ENCODE measurements around the gene PARK7.
A peak's percentile ranks its signal among the peaks of the same experiment; 100 is the strongest.
"Not testable (repeated sequence)": the region's sequence is repeated elsewhere in the genome, so short reads cannot be mapped to it uniquely, and the experiment has no call there.

PARK7 gene

GRCh38 chr1:7952791-7953190 lies 8.7 kb upstream of the PARK7 start:
- not testable (repeated sequence) for H3K27me3 ChIP-seq (ENCODE audit: control insufficient read depth in 1 of 2, insufficient read depth in 2 of 2, low read length in 2 of 2); H3K4me3 ChIP-seq (ENCODE audit: low read depth in 1 of 2, low read length in 2 of 2); H3K9me3 ChIP-seq (ENCODE audit: low read length); H3K36me3 ChIP-seq (ENCODE audit: insufficient read depth, low read length); H3K27ac ChIP-seq (ENCODE audit: low read depth, low read length); H3K9ac ChIP-seq (ENCODE audit: low read length); H3K4me1 ChIP-seq (ENCODE audit: insufficient read depth, low read length)

GRCh38 chr1:7953850-7954609 lies 7.5 kb upstream of the PARK7 start:
- Histone ChIP-seq H3K36me3 (ENCODE audit: insufficient read depth, low read length) (no peaks in the 10 kb centered on the region), H3K4me1 (ENCODE audit: insufficient read depth, low read length) (no peaks in the 10 kb centered on the region), H3K9me3 (ENCODE audit: low read length) (no peaks in the 10 kb centered on the region), H3K4me3 (ENCODE audit: low read depth in 1 of 2, low read length in 2 of 2) (peak overlapping the region; percentile 76 to 87), H3K9ac (ENCODE audit: low read length) (peak overlapping the region; percentile 82), H3K27me3 (ENCODE audit: control insufficient read depth in 1 of 2, insufficient read depth in 2 of 2, low read length in 2 of 2) (no peaks in the 10 kb centered on the region), H3K27ac (ENCODE audit: low read depth, low read length) (peak overlapping the region; percentile 89)

- Histone ChIP-seq H3K4me1 (ENCODE audit: insufficient read depth, low read length) (no peaks in the 10 kb centered on the region), H3K36me3 (ENCODE audit: insufficient read depth, low read length) (no peaks in the 10 kb centered on the region), H3K9ac (ENCODE audit: low read length) (peak overlapping the region; percentile 82), H3K9me3 (ENCODE audit: low read length) (no peaks in the 10 kb centered on the region), H3K27me3 (ENCODE audit: control insufficient read depth in 1 of 2, insufficient read depth in 2 of 2, low read length in 2 of 2) (no peaks in the 10 kb centered on the region), H3K27ac (ENCODE audit: low read depth, low read length) (peak overlapping the region; percentile 89), H3K4me3 (ENCODE audit: low read depth in 1 of 2, low read length in 2 of 2) (peak overlapping the region; percentile 76 to 87)
These were observed 6.8 kb upstream of the PARK7 start for GRCh38 chr1:7954683-7955082.

- Histone ChIP-seq H3K9me3 (ENCODE audit: low read length) (no peaks in the 10 kb centered on the region), H3K4me1 (ENCODE audit: insufficient read depth, low read length) (peaks cover 9% of the 10 kb centered on the region), H3K27me3 (ENCODE audit: control insufficient read depth in 1 of 2, insufficient read depth in 2 of 2, low read length in 2 of 2) (no peaks in the 10 kb centered on the region), H3K9ac (ENCODE audit: low read length) (no peak overlapping the region), H3K27ac (ENCODE audit: low read depth, low read length) (no peak overlapping the region), H3K4me3 (ENCODE audit: low read depth in 1 of 2, low read length in 2 of 2) (no peak overlapping the region), H3K36me3 (ENCODE audit: insufficient read depth, low read length) (no peaks in the 10 kb centered on the region)
These were observed 5.1 kb upstream of the PARK7 start for GRCh38 chr1:7956218-7957032.

- Histone ChIP-seq H3K27ac (ENCODE audit: low read depth, low read length) (peak overlapping the region; percentile 97), H3K36me3 (ENCODE audit: insufficient read depth, low read length) (peaks cover 22% of the 10 kb centered on the region), H3K9ac (ENCODE audit: low read length) (peak overlapping the region; percentile 93), H3K27me3 (ENCODE audit: control insufficient read depth in 1 of 2, insufficient read depth in 2 of 2, low read length in 2 of 2) (no peaks in the 10 kb centered on the region), H3K9me3 (ENCODE audit: low read length) (no peaks in the 10 kb centered on the region), H3K4me3 (ENCODE audit: low read depth in 1 of 2, low read length in 2 of 2) (peak overlapping the region in 1 of 2 donors; percentile 74), H3K4me1 (ENCODE audit: insufficient read depth, low read length) (peaks cover 27% of the 10 kb centered on the region)
These were observed 1.3 kb upstream of the PARK7 start for GRCh38 chr1:7960165-7960564.

GRCh38 chr1:7960867-7961215 lies 670 bp upstream of the PARK7 start:
- peaks cover 27% of the 10 kb centered on the region for H3K4me1 ChIP-seq (ENCODE audit: insufficient read depth, low read length)
- H3K36me3 ChIP-seq (ENCODE audit: insufficient read depth, low read length), result peaks cover 27% of the 10 kb centered on the region
- no peaks in the 10 kb centered on the region for H3K9me3 ChIP-seq (ENCODE audit: low read length)
- H3K27me3 ChIP-seq (ENCODE audit: control insufficient read depth in 1 of 2, insufficient read depth in 2 of 2, low read length in 2 of 2), result no peaks in the 10 kb centered on the region
- peak overlapping the region; percentile 97 for H3K27ac ChIP-seq (ENCODE audit: low read depth, low read length)
- peak overlapping the region; percentile 93 for H3K9ac ChIP-seq (ENCODE audit: low read length)
- peak overlapping the region; percentile 68 to 74 for H3K4me3 ChIP-seq (ENCODE audit: low read depth in 1 of 2, low read length in 2 of 2)

- no peaks in the 10 kb centered on the region for H3K27me3 ChIP-seq (ENCODE audit: control insufficient read depth in 1 of 2, insufficient read depth in 2 of 2, low read length in 2 of 2)
- peaks cover 29% of the 10 kb centered on the region for H3K4me1 ChIP-seq (ENCODE audit: insufficient read depth, low read length)
- H3K9ac ChIP-seq (ENCODE audit: low read length), result peak overlapping the region; percentile 70
- no peaks in the 10 kb centered on the region for H3K9me3 ChIP-seq (ENCODE audit: low read length)
- H3K27ac ChIP-seq (ENCODE audit: low read depth, low read length), result peak overlapping the region; percentile 97
- H3K4me3 ChIP-seq (ENCODE audit: low read depth in 1 of 2, low read length in 2 of 2), result peak overlapping the region; percentile 73 to 74
- peaks cover 38% of the 10 kb centered on the region for H3K36me3 ChIP-seq (ENCODE audit: insufficient read depth, low read length)
These were observed 464 bp downstream of the PARK7 start for GRCh38 chr1:7962014-7962335.

- H3K27ac ChIP-seq (ENCODE audit: low read depth, low read length), result no peak overlapping the region
- peak overlapping the region; percentile 73 to 74 for H3K4me3 ChIP-seq (ENCODE audit: low read depth in 1 of 2, low read length in 2 of 2)
- peaks cover 44% of the 10 kb centered on the region for H3K36me3 ChIP-seq (ENCODE audit: insufficient read depth, low read length)
- peak overlapping the region; percentile 70 for H3K9ac ChIP-seq (ENCODE audit: low read length)
- H3K4me1 ChIP-seq (ENCODE audit: insufficient read depth, low read length), result peaks cover 36% of the 10 kb centered on the region
- H3K27me3 ChIP-seq (ENCODE audit: control insufficient read depth in 1 of 2, insufficient read depth in 2 of 2, low read length in 2 of 2), result no peaks in the 10 kb centered on the region
- H3K9me3 ChIP-seq (ENCODE audit: low read length), result no peaks in the 10 kb centered on the region
These were observed 1.3 kb downstream of the PARK7 start for GRCh38 chr1:7962636-7963377.

- H3K9me3 ChIP-seq (ENCODE audit: low read length); H3K9ac ChIP-seq (ENCODE audit: low read length); H3K27me3 ChIP-seq (ENCODE audit: control insufficient read depth in 1 of 2, insufficient read depth in 2 of 2, low read length in 2 of 2); H3K27ac ChIP-seq (ENCODE audit: low read depth, low read length); H3K4me3 ChIP-seq (ENCODE audit: low read depth in 1 of 2, low read length in 2 of 2): not testable (repeated sequence)
- Histone ChIP-seq H3K36me3 (ENCODE audit: insufficient read depth, low read length) (peaks cover 44% of the 10 kb centered on the region), H3K4me1 (ENCODE audit: insufficient read depth, low read length) (peaks cover 36% of the 10 kb centered on the region)
These were observed 1.8 kb downstream of the PARK7 start for GRCh38 chr1:7963378-7963730.

- H3K27me3 ChIP-seq (ENCODE audit: control insufficient read depth in 1 of 2, insufficient read depth in 2 of 2, low read length in 2 of 2); H3K9ac ChIP-seq (ENCODE audit: low read length); H3K4me3 ChIP-seq (ENCODE audit: low read depth in 1 of 2, low read length in 2 of 2); H3K27ac ChIP-seq (ENCODE audit: low read depth, low read length); H3K9me3 ChIP-seq (ENCODE audit: low read length): not testable (repeated sequence)
- peaks cover 36% of the 10 kb centered on the region for H3K4me1 ChIP-seq (ENCODE audit: insufficient read depth, low read length)
- peaks cover 49% of the 10 kb centered on the region for H3K36me3 ChIP-seq (ENCODE audit: insufficient read depth, low read length)
These were observed 2.3 kb downstream of the PARK7 start for GRCh38 chr1:7963841-7964240.

- no peaks in the 10 kb centered on the region for H3K9me3 ChIP-seq (ENCODE audit: low read length)
- no peak overlapping the region for H3K9ac ChIP-seq (ENCODE audit: low read length)
- H3K4me3 ChIP-seq (ENCODE audit: low read depth in 1 of 2, low read length in 2 of 2), result no peak overlapping the region
- peaks cover 36% of the 10 kb centered on the region for H3K4me1 ChIP-seq (ENCODE audit: insufficient read depth, low read length)
- no peak overlapping the region for H3K27ac ChIP-seq (ENCODE audit: low read depth, low read length)
- no peaks in the 10 kb centered on the region for H3K27me3 ChIP-seq (ENCODE audit: control insufficient read depth in 1 of 2, insufficient read depth in 2 of 2, low read length in 2 of 2)
- peaks cover 54% of the 10 kb centered on the region for H3K36me3 ChIP-seq (ENCODE audit: insufficient read depth, low read length)
These were observed 3.0 kb downstream of the PARK7 start for GRCh38 chr1:7964476-7964875.

Data from muscle layer of colon (tissue), 2 donors.